ENCODE measurements around the gene CFTR.

DNA sequence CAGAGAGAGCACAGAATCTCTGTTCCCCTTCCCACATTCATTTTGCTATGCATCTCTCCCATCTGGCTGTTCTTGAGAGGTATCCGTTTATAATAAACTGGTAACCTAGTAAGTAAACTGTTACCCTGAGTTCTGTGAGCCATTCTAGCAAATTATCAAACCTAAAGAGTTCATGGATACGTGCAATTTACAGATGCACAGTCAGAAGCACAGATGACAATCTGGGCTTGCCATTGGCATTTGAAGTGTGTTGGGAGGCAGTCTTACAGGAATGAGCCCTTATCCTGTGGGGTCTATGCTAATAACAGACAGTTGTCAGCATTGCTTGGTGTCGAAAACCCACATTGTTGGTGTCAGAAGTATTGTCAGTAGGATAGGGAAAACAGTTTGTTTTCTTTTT, 151.8 kb downstream of the CFTR start:
- TF ChIP-seq, protein P1, sequence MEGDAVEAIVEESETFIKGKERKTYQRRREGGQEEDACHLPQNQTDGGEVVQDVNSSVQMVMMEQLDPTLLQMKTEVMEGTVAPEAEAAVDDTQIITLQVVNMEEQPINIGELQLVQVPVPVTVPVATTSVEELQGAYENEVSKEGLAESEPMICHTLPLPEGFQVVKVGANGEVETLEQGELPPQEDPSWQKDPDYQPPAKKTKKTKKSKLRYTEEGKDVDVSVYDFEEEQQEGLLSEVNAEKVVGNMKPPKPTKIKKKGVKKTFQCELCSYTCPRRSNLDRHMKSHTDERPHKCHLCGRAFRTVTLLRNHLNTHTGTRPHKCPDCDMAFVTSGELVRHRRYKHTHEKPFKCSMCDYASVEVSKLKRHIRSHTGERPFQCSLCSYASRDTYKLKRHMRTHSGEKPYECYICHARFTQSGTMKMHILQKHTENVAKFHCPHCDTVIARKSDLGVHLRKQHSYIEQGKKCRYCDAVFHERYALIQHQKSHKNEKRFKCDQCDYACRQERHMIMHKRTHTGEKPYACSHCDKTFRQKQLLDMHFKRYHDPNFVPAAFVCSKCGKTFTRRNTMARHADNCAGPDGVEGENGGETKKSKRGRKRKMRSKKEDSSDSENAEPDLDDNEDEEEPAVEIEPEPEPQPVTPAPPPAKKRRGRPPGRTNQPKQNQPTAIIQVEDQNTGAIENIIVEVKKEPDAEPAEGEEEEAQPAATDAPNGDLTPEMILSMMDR (IDR thresholded peaks at IDR 0.05; ENCODE audit: low read length), result no peak
- TF ChIP-seq EZH2phosphoT487 (IDR thresholded peaks at IDR 0.05; ENCODE audit: low read length) (no peak), EZH2 (optimal IDR thresholded peaks at IDR 0.05; ENCODE audit: low read depth, low read length) (no peak)
